Measurements from ENCODE around the gene MAPKAP1. TPM values are rescaled to one million over a fixed set of nuclear protein-coding genes. Genes with fewer than 3 reads are reported as not detected.

MAPKAP1 gene
- total RNA-seq, 1 donor from 2014 or later, result 74.6 TPM

- no peak overlapping the region for H3K27ac Mint-ChIP-seq
- H3K9me3 Mint-ChIP-seq (ENCODE audit: low read depth), result no peaks in the 10 kb centered on the region
- H3K27me3 Mint-ChIP-seq, result no peaks in the 10 kb centered on the region
- H3K4me3 Mint-ChIP-seq (ENCODE audit: low read depth), result no peak overlapping the region
- no peak for DNase-seq (ENCODE audit: low spot score, unreplicated experiment)
- peaks cover 7% of the 10 kb centered on the region for H3K4me1 Mint-ChIP-seq (ENCODE audit: low read depth)
- no peak for TF ChIP-seq CTCF (IDR thresholded peaks at IDR 0.05; ENCODE audit: unreplicated experiment)
- H3K36me3 Mint-ChIP-seq (ENCODE audit: insufficient read depth), result peaks cover 2% of the 10 kb centered on the region
Measured at GRCh38 chr9:125653325-125653724, 53.7 kb downstream of the MAPKAP1 start.

- no peak for TF ChIP-seq CTCF (IDR thresholded peaks at IDR 0.05; ENCODE audit: unreplicated experiment)
- Mint-ChIP-seq H3K27ac (no peak overlapping the region), H3K9me3 (ENCODE audit: low read depth) (no peaks in the 10 kb centered on the region), H3K27me3 (no peaks in the 10 kb centered on the region), H3K36me3 (ENCODE audit: insufficient read depth) (peaks cover 2% of the 10 kb centered on the region), H3K4me1 (ENCODE audit: low read depth) (peaks cover 8% of the 10 kb centered on the region), H3K4me3 (ENCODE audit: low read depth) (no peak overlapping the region)
- DNase-seq (ENCODE audit: low spot score, unreplicated experiment), result no peak
Measured at GRCh38 chr9:125652759-125653158, 54.2 kb downstream of the MAPKAP1 start.

GRCh38 chr9:125652233-125652594 is 54.8 kb downstream of the MAPKAP1 start:
- no peaks in the 10 kb centered on the region for H3K27me3 Mint-ChIP-seq
- no peak overlapping the region for H3K4me3 Mint-ChIP-seq (ENCODE audit: low read depth)
- TF ChIP-seq CTCF (IDR thresholded peaks at IDR 0.05; ENCODE audit: unreplicated experiment), result no peak
- no peak overlapping the region for H3K27ac Mint-ChIP-seq
- peaks cover 2% of the 10 kb centered on the region for H3K36me3 Mint-ChIP-seq (ENCODE audit: insufficient read depth)
- no peak for DNase-seq (ENCODE audit: low spot score, unreplicated experiment)
- H3K9me3 Mint-ChIP-seq (ENCODE audit: low read depth), result no peaks in the 10 kb centered on the region
- peaks cover 12% of the 10 kb centered on the region for H3K4me1 Mint-ChIP-seq (ENCODE audit: low read depth)

- H3K4me3 Mint-ChIP-seq (ENCODE audit: low read depth), result no peak overlapping the region
- H3K4me1 Mint-ChIP-seq (ENCODE audit: low read depth), result peaks cover 12% of the 10 kb centered on the region
- H3K27ac Mint-ChIP-seq, result no peak overlapping the region
- no peak for DNase-seq (ENCODE audit: low spot score, unreplicated experiment)
- H3K9me3 Mint-ChIP-seq (ENCODE audit: low read depth), result no peaks in the 10 kb centered on the region
- no peak for TF ChIP-seq CTCF (IDR thresholded peaks at IDR 0.05; ENCODE audit: unreplicated experiment)
- H3K36me3 Mint-ChIP-seq (ENCODE audit: insufficient read depth), result peaks cover 2% of the 10 kb centered on the region
- H3K27me3 Mint-ChIP-seq, result no peaks in the 10 kb centered on the region
Measured at GRCh38 chr9:125651576-125652232, 55.3 kb downstream of the MAPKAP1 start.

- peaks cover 9% of the 10 kb centered on the region for H3K4me1 Mint-ChIP-seq (ENCODE audit: low read depth)
- H3K27me3 Mint-ChIP-seq, result no peaks in the 10 kb centered on the region
Measured at GRCh38 chr9:125650271-125650737, 56.7 kb downstream of the MAPKAP1 start.

More at GRCh38 chr9:125650271-125650737, 56.7 kb downstream of the MAPKAP1 start:
- H3K4me3 Mint-ChIP-seq (ENCODE audit: low read depth), result no peak overlapping the region
- H3K27ac Mint-ChIP-seq, result no peak overlapping the region
- H3K9me3 Mint-ChIP-seq (ENCODE audit: low read depth), result no peaks in the 10 kb centered on the region
- DNase-seq (ENCODE audit: low spot score, unreplicated experiment), result no peak
- peaks cover 2% of the 10 kb centered on the region for H3K36me3 Mint-ChIP-seq (ENCODE audit: insufficient read depth)
- TF ChIP-seq CTCF (IDR thresholded peaks at IDR 0.05; ENCODE audit: unreplicated experiment), result no peak

Data from progenitor cell of endocrine pancreas (in vitro differentiated cells).